GM21423 (cell line): Measurements from ENCODE around the gene LINC00305.
A peak's percentile ranks its signal among the peaks of the same experiment; 100 is the strongest.

Experiments used
- ATAC-seq: cut with Tn5 transposase; IDR thresholded peaks from one replicate; pipeline ENCODE4 v1.9.1; 2021; ENCODE audit warnings: mild to moderate bottlenecking, moderate library complexity; ENCODE audit not compliant: unreplicated experiment

The LINC00305 gene

DNA sequence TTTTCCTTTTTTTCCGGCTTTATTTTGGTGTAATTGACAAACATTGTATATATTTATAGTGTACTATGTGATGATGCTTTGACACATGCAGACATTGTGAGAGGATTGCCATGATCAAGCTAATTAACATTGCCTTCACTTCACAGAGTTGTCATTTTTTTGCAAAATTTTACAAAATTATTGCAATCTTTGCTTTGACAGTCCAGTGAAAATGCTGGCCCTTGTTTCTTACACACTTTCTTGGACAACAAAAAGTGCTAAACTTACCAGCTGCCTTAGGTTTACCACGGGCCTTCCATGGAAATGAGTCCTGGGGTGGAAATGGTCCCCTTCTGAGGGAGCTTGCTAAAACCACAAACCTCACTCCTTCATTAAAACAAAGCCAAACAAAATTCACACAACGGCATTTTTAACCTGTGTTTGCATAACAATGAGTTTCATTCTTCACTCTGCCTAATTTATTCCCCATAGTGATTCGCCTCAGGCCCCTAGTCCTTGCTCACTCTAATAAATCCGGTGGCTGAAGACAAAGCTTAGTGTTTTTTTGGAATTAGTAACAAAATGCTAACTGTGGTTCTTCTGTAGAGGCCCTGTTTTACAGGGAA lies 32.2 kb downstream of the LINC00305 start:
- ATAC-seq: no peak

GRCh38 chr18:64115881-64116280 lies 33.0 kb downstream of the LINC00305 start:
- no peak for ATAC-seq

GRCh38 chr18:64111950-64112349 lies 36.9 kb downstream of the LINC00305 start:
- ATAC-seq: no peak

GRCh38 chr18:64110692-64111480 lies 38.0 kb downstream of the LINC00305 start:
- no peak for ATAC-seq

DNA sequence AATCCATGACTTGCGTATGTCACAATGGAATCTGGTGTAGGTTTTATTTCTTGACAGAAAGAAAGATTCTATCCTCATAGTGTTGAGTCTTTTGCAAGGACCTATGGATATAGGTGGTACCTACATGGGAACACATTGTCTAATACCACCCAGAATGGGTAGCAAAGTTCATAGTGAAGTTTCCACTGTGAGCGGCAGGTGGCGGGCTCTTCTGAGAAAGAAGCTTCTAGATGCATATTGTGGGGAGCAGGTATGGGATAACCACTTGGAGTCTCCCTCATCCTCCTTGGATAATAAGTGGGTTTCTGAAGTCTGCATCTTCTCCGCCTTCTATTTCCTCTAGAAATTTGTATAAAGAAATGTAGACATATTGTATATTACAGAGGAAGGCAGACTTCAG lies 44.9 kb downstream of the LINC00305 start:
- ATAC-seq: no peak

DNA sequence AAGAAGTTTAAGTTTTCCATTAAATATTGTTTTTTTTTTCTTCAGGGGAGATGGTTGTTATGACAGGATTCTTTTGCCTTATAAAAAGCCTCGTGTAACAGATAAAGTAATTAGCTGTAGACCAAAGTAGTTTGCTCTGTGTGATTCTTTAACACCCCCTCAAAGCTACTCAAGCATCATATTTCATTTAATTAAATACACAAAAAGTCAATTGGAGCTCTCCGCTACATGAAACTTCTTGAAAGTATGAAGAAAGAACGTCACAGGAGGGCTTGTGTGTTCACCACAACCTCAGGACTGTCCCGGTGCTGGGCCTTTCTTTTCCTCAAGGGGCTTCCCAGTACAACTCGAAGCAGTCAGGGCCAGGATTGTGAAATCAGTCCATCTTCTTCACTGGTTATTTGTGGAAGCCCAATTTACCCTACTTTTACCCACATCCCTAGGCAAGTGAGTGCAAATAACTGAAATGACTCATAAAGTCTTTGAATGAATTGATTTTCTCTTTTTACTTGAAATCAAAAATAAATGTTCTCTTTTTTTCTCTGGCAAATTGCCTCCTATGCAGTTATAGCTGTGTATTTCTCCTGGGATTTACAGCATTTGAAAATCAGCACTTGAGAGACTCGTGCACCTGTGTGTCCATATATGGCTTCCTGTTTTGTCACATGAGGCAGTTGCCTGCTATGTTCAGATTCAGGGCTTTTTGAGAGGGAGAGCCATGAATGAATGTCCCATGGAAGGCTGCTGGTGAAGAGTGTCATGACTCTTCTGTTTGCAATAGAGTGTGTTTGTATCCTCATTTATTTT lies 48.6 kb downstream of the LINC00305 start:
- peak; percentile 61 for ATAC-seq

GRCh38 chr18:64099244-64099643 lies 49.6 kb downstream of the LINC00305 start:
- peak; percentile 55 for ATAC-seq

DNA sequence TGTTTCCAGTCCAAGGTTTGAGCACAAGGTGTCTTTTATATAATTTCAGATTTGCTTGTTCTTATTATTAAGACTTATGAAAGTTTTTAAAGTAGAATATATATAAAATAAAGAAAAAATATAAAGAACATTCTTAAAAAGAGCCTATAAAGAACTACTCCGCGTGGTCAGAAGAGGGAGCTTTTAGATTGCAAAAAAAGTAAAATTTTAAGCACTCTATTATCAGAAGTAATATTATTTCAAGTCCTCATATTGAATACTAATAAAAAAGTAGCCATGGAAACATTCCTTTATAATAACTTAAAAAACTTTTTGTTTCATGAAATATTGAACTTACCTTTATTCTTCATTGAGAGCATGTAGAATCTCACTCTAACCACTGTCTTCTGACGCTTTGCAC lies 51.4 kb downstream of the LINC00305 start:
- no peak for ATAC-seq

DNA sequence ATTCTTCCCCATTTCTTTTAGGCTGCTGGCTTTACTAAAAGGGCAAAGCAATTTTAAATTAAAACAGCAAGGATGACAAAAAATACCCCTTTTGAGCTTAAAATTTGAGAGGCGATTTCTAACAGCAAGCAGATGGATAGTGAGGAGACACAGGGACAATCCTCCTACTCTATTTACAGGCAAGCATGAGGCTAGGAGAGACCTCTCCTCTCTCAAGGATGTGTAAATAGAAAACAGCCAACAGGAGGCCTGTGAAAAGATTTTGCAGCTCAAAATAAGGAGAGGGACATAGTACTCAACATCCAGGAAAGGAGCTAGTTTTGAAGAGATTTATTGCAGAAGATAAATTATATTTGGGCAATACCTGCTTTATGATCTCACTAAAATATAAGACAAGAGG lies 53.8 kb downstream of the LINC00305 start:
- ATAC-seq: no peak

DNA sequence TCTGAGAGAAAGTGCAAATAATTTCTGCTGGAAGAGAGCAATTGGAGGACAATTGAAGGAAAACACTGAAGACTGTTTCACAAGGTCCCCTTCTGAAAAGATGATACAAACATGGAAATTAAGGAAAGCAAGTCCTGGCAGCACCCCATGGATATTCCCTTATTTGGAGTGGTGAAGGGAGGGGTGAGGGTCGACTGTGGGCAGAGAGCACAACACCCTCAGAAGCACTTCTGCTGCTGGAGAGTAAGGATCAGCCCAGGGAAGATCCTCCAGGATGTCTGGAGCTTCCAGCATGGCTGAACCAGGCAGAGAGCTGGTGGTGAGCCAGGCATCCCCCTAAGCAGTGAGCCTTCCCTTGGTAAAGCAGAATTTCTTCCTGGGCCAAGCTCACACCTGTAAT lies 54.7 kb downstream of the LINC00305 start:
- ATAC-seq: no peak

DNA sequence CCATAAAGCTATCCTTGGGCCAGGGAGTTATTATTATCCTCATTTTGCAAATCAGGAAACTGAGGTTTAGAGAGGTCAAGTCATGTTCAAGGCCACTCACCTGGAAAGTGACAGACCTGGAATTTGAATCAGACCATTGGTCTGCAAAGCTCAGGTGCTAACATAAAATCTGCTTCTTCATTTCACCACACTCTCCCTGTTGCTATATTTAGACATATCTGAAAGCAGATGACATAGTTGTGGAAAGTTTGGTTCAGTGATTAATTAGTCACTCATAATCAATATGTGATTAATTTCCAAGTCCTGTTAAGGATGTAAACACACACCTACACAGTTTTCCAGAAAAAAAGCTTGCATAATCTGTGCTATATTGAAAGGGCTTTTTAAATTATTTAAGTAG lies 57.4 kb downstream of the LINC00305 start:
- ATAC-seq: peak; percentile 67

DNA sequence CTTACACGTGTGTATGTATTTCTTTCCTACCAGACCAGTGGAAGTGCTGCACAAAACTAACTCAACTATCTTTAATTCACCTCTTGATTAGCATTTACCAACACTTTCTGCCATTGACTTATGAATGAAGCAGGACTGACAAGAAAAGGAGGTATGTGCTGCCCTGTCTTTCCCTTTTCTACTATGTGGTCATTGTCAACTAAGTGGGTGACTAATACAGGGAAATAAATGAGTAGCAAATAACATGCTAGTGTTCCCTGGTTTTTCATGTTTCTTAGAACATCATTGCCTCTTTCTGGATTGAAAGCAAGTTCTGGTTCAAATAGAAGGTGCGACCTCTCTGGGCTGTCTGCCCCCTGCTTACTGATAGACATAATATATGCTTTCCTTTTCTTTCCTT lies 58.0 kb downstream of the LINC00305 start:
- peak; percentile 36 for ATAC-seq

DNA sequence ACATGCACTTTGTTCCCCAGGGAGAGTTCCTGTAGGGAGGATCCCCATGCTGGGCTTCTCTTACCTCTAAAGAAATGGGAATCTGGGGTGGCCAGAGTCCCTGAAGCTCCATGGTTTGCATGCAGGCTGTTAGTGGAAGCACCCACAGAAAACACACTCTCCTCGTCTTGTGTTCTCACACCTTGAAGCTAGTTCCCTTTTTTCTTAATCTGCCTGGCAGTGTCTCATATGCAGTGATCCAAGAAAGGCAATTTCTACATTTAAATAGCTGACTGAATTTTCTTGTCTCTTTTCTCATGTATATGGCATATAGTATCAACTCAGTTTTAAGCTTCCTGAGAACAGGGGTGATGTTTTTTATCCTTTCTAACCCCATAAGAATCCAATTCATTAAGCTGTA lies 65.0 kb downstream of the LINC00305 start:
- no peak for ATAC-seq

DNA sequence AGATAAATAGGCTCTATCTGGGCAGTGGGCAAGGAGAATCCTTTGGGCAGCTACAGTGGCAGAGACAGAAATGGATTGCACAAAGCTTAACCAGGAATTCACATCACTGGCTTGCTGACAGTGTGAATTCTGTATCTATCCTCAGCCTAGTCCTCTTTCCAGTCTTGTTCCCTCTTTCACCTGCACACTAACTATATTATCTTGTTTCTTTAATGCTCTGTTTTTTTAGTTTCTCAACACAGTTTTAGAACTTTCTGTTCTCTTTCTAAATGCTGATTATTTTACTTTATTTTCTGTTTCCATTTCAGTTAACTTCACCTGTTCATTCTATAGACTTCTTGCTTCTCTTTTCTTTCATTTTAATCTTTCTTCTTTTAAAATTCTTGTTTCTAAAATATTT lies 66.4 kb downstream of the LINC00305 start:
- no peak for ATAC-seq

GRCh38 chr18:64082054-64082453 lies 66.8 kb downstream of the LINC00305 start:
- no peak for ATAC-seq

- ATAC-seq: no peak
Measured at GRCh38 chr18:64073971-64074370, 74.9 kb downstream of the LINC00305 start.

DNA sequence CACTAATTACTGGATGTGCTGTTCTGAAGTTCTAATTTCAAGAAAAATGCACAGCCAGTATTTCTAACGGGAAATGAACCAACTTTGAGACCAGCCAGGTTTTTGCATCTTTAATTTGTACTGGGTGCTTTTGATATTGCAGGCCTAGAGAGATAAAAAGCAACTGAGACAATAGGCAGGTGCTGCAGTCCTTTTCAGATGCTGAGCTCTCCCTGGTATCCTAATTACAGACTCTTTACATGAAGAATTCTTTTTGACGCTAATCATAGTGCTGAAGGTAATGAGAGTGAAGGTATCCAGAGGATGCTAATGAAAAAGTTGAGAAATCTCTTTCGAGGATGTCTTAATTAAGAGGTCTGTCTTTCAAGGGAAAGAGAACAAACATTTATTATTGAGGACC lies 93.9 kb downstream of the LINC00305 start:
- ATAC-seq: no peak

DNA sequence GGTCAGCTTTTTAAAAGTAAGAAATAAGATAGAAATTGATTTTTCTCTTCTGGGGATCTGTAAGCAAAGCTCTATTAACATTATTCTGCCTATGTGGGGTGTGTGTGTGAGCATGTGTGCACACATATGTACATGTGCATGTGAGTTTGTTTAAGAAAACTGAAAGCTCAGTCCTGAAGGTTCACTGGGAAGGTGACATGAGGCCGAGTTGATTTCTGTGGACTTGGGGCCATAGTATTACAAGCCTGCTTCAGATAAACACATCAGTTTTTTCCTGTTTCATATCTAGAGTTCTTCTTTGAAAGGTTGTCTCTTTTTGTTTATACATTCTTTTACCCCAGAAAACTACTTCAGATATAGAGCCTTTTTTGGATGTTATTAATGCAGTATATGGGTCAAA lies 95.6 kb downstream of the LINC00305 start:
- no peak for ATAC-seq

DNA sequence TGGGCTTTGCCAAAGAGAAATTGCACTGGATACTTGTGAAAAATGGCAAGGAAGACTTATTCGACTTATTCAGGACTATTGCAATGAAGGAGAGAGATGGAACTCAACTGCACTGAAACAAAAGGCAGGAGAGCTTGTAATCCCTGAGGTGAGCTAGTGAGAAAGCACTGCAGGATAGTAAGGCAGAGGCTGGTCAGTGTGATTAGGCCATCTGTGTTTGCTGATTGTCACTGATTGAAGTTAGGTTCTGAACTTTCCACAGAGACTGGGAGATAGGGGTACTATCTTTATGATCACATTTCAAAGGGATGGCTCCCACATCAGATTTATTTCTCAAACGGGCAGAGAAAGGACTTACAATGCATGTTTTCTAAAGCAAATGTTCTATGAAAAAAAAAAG lies 96.1 kb downstream of the LINC00305 start:
- no peak for ATAC-seq

DNA sequence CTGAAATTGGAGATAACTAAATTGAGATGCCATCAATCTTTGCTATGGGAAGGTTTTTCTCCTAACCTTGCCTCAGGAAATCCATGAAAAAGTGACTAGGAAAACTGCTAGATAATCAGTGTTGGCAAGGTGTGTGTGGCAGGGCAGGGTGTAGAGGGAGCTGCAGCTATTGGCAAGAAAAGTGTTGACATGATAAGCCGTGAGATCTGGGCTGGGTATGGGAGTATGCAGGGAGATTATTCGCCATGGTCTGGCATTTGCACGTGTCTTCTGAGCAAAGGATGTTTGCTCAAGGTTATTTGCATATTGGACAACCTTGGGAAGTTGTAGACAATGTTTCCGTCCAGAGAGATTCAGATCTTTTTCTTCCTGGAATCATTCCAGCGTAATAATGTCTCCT lies 104.3 kb downstream of the LINC00305 start:
- no peak for ATAC-seq

GRCh38 chr18:64042728-64043358 lies 106.0 kb downstream of the LINC00305 start:
- ATAC-seq: no peak
